SK-N-MC (cell line): Measurements from ENCODE around the gene TGFB1.
"Not testable (repeated sequence)": the region's sequence is repeated elsewhere in the genome, so short reads cannot be mapped to it uniquely, and the experiment has no call there.

ENCODE experiments used
- EZH2 ChIP-seq: fragments of 200-600 bp; sonication (generic); IDR thresholded peaks from one replicate; pipeline ENCODE4 v1.6.1; 2017; ENCODE audit warnings: antibody characterized with exemption
- POLR2AphosphoS5 ChIP-seq: IDR thresholded peaks from 2 replicates; pipeline ENCODE4 v1.6.1; 2012; ENCODE audit warnings: mild to moderate bottlenecking, low read depth, low read length, borderline replicate concordance

DNA sequence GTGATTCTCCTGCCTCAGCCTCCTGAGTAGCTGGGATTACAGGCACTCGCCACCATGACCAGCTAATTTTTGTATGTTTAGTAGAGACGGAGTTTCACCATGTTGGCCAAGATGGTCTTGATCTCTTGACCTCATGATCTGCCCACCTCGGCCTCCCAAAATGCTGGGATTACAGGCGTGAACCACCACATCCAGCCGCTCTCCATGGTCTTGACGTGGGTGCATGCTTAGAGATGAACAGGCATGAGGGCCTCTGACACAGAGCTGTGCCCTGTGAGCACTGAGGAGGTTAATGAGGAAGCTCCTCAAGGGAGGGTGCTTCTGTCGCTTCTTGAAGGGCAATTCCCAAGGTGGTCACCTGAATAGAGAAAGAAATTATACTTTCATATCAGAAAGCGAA, 63.9 kb downstream of the TGFB1 start:
- not testable (repeated sequence) for TF ChIP-seq EZH2, POLR2AphosphoS5
